AML-193 (cell line): ENCODE results near the gene AREL1.
"Not testable (repeated sequence)": the region's sequence is repeated elsewhere in the genome, so short reads cannot be mapped to it uniquely, and the experiment has no call there.

Source experiments
- DNase-seq, 2 experiments: peaks; one replicate each; lab custom pipeline; 2025; lab: John Stamatoyannopoulos, UW

Gene AREL1, protein sequence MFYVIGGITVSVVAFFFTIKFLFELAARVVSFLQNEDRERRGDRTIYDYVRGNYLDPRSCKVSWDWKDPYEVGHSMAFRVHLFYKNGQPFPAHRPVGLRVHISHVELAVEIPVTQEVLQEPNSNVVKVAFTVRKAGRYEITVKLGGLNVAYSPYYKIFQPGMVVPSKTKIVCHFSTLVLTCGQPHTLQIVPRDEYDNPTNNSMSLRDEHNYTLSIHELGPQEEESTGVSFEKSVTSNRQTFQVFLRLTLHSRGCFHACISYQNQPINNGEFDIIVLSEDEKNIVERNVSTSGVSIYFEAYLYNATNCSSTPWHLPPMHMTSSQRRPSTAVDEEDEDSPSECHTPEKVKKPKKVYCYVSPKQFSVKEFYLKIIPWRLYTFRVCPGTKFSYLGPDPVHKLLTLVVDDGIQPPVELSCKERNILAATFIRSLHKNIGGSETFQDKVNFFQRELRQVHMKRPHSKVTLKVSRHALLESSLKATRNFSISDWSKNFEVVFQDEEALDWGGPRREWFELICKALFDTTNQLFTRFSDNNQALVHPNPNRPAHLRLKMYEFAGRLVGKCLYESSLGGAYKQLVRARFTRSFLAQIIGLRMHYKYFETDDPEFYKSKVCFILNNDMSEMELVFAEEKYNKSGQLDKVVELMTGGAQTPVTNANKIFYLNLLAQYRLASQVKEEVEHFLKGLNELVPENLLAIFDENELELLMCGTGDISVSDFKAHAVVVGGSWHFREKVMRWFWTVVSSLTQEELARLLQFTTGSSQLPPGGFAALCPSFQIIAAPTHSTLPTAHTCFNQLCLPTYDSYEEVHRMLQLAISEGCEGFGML

DNA sequence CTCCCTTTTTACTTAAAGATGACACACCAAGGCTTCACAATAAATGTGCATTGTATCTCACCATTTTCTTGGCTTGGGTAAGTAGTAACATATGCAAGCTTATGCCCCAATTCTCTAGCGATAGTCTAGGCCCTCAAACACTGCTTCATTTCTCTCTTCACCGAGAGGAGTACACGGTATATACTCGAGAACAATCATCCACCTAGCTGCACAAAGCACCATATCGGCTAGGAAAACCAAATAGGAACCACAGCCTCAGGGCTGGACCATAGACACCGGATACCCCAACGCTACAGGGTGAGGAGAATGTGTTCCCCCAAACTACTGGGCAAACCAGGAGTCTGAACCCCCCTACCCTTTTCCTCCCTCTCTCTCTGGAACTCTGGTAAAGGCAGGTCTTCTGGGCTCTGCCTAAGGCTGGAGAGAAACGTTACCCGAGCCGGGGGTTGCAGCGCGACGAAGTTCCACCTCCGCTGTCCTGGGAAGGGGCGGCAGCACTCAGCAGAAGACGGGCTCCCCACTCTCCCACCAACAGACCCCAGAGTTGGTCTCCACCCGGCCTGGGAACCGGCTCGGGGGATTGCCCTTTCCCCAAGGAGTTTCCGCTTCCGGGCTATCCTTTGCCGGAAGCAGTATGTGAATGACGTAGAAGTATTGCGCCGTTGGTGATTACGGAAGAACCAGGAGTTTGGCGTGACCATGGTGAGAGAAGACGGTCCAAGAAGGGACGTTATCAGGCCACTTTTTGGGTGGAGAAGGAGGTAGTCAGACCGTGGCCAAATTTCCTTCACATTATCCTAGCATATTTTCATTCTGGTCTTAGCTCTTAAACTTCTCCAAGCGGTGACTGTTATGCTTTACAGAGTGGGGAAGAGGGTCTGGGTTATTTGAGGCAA is at the start of gene AREL1, which contains the start of gene FCF1:
TSS of gene AREL1 (minus strand) at position 582 of the 896 bp plus-strand sequence. CDS start 27,465 bp downstream, outside the sequence.
TSS of gene FCF1 (plus strand) at position 646 of the 896 bp plus-strand sequence. CDS start at position 700, 54 bp downstream.
- DNase-seq = no peak

DNA sequence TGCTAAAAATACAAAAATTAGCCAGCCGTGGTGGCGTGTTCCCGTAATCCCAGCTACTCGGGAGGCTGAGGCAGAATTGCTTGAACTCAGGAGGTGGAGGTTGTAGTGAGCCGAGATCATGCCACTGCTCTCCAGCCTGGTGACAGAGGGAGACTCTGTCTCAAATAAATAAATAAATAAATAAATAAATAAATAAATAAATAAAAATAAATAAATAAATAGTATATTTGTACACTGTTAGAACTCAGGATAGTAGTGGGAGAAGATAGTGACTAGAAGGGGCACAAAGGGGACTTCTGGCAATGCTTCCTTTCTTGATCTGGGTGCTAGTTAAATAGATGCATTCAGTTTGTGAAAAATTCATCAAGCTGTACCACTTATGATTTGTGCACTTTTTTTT is 45.6 kb upstream of the AREL1 start:
- DNase-seq = not testable (repeated sequence)

DNA sequence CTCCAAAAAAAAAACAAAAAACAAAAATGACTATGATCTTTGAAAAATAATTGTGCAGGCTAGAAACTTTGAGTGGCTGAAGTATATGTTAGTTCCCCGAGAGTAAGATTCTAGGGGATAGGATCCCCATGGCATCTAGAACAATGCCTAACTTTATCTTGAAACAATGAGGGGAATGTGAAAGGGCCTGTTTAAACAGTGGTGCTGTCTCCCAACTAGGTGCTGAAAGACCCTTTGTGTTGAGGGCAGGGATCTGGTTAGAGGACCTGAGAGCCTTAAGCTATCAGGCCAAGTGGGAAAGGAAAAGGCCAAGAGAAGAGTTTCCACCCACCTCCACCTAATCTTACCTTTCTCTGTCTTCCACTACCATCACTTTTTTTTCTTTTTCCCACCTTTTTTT is 43.4 kb upstream of the AREL1 start:
- DNase-seq = no peak

DNA sequence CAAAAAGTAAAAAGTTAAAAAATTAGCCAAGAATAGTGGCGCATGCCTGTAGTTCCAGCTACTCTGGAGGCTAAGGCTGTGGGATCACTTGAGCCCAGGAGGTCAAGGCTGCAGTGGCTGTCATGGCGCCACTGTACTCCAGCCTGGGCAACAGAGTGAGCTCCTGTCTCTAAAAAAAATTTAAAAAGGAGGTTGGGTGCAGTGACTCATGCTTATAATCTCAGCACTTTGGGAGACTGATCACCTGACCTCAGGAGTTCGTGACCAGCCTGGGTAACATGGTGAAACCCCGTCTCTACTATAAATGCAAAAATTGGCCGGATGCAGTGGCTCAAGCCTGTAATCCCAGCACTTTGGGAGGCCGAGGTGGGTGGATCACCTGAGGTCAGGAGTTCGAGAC is 42.0 kb upstream of the AREL1 start:
- DNase-seq = no peak

DNA sequence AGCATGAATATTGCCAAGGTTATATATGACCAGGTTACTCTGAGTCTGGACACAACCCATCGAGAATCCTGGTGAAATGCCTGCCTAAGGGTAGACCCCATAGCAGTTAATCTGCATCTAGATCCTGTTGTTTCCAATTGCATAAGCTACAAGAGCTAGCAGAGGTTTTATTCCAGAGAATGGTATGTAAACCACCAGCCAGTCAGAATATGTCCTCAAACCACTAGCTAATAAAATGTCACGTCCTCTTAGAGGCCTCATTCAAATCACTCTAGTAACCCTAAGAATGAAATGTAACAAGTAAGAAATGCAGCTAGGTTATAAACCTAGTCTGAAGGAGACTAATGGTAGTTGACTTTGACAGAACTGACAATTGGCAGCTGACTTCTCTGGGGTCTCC is 41.3 kb upstream of the AREL1 start:
- no peak for DNase-seq

DNA sequence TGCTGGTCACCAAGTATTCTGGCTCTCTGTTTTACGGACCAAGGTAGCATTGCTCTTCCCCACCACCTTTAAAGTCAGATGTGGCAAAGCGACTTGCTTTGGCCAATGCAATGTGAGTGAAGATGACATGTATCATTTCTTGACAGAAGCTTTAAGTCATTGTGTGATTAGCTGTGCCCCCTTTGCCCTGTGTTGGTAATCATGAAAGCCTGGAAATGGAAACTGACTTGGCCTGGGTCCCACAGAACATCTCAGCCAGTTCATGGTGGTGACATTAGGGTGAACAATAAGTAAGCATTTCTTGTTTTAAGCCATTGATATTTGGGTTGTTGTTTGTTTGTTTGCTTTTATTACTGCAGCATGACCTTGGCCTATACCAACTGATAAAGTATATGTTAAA is 34.4 kb upstream of the AREL1 start:
- no peak for DNase-seq

DNA sequence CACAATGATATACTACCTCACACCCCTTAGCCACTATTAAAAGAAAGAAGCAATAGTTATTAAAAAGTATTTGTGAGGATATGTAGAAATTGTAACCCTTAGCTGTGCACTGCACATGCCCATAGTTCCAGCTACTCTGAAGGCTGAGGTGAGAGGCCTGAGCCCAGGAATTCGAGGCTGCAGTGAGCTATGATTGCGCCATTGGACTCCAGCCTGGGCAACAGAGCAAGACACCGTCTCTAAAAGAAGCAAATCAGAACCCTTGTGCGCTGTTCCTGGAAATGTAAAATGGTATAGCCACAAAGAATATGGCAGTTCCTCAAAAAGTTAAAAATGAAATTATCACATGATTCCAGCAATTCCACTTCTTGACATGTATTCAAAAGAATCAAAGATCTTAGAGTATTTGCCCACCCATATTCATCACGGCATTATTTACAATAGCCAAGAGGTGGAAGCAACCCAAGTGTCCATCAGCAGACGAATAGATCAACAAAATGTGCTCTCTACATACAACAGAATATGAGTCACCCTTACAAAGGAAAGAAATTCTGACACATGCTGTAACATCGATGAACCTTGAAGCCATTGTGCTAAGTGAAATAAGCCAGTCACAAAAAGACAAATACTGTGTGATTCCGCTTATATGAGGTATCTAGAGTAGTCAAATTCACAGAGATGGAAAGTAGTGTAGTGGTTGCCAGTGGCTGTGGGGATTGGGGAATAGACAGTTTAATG is 26.6 kb upstream of the AREL1 start:
- DNase-seq = no peak

DNA sequence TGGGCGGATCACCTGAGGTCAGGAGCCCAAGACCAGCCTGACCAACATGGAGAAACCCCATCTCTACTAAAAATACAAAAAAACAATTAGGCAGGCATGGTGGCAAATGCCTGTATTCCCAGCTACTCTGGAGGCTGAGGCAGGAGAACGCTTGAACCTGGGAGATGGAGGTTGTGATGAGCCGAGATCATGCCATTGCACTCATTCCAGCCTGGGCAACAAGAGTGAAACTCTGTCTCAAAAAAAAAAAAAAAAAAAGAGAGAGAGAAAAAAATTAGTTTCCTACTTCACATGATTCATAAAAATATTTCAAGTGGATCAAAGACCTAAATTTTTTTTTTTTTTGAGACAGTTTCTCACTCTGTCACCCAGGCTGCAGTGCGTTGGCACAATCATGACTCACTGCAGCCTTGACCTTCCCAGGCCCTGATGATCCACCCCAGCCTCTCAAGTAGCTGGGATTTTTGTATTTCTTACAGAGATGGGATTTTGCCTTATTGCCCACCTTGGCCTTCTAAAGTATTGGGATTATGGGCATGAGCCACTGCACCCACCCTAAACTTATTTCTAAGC is 25.0 kb upstream of the AREL1 start:
- DNase-seq = no peak

DNA sequence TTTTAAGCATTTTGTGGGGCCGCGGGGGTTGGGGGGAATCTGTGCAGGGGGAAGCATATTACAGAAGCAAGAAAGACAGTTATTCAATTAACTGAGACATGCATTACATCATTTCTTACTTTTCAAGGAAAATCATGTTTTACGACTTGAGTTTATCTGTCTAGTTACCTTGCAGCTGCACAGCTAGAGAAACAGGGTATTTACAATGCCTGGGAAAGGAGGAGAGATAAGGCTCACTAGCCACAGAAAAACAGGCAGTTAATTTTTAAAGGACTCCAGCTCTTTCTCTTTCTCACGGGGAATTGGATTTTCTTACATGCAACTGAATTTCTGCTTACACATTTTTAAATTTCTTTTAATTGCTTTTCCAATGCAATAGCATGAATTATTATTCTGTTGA is 22.2 kb upstream of the AREL1 start:
- no peak for DNase-seq

DNA sequence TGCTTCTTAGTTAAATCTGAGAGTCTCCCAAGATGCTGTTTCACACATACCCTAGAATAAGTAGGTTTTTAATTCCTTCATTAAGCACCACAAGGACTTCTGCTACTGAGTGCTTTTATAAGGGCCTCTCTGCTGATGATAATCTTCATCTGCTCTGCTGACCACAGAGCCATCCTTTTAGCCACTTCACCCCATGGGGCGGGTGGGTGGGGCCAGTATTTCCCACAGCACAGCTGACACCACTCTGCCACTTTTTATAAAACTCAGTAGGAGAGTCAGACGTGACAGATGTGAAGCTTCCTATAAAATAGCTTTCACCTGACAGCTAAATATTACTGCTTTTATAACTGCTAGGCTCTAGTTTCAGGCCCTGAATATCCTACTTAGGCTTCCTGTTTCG is 20.3 kb upstream of the AREL1 start:
- no peak for DNase-seq

DNA sequence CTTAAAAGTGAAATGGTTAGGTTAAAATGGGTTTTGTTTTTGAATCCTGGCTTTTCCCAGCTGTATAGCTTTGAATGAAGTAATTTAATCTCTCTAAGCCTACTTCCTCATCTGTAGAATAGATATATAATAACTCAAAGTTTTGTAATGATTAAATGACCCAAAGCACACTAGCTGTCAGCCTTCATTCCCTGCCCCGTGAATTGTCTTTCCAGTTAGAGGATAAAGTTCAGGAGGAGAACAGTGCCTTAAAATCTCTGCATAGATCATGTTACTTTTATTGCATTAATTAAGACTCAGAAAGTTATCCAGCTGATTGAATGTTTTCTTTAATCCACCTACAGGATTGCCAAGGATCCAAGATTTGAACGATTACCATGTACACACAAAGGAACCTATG is 19.5 kb upstream of the AREL1 start:
- no peak for DNase-seq

DNA sequence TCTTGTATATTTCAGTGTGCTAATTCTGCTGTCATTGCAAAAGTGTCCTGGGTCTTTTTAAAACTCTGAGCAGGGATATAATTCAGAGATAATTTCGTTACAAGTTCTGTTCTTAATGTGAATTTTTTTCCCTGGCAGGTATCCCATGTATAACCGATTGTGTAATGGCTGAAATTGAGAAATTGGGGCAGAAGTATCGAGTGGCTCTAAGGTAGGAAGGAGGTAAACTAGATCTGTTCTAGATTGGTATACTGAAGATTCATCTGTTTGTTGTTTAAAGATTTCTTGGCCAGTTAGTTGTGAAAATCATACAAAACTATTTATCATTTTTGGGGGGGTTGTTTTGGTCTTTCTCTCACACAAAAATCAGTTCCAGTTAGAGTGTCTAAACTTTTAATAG is 10.3 kb upstream of the AREL1 start:
- DNase-seq = no peak

DNA sequence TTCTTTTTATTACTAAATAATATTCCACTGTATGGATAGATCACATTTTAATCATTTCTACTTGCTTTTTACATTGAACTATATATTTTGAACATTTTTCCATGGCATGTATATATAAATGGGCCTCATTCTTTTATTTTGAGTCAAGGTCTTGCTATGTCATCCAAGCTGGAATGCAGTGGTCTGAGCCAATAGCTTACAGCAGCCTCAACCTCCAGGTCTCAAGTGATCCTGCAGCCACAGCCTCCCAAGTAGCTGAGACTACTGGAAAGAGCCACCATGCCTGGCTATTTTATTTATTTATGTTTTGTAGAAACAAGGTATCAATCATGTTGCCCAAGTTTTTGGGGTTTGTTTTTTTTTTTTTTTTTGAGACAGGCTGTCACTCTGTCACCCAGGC is 7.6 kb upstream of the AREL1 start:
- DNase-seq = no peak

DNA sequence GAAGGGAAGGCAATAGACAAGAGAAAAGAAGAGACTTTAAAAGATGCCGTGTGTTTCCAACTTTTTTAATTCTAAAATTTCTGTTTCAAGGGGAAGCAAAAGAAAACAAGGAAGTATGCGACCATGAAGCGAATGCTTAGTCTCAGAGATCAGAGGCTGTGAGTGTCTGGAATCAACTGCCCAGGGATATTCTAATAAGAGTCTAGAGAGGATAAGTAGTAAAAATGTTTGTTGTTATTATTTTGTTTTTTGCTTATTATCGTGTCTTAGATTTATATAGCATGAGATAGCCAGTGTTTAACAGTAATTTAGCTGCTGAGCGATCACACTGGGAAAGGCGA is 485 bp upstream of the AREL1 start:
- no peak for DNase-seq

DNA sequence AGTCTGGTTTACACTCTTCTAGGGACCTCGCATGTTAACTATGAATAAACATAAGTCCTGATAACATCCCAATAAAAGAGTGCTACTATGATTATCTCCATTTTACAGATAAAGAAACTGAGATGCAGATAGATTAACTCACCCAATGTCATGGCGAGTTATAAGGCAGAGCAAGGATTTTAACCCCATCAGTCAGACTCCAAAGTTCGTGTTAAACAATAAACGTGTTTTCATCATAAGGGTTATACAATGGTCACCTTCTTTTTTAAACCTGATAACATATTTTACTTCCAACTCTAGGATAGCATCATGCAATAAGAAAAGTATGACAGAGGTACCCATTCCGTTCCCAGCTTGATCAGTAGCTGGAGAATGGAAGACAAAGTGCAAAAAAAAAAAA is 1.2 kb downstream of the AREL1 start:
- no peak for DNase-seq

DNA sequence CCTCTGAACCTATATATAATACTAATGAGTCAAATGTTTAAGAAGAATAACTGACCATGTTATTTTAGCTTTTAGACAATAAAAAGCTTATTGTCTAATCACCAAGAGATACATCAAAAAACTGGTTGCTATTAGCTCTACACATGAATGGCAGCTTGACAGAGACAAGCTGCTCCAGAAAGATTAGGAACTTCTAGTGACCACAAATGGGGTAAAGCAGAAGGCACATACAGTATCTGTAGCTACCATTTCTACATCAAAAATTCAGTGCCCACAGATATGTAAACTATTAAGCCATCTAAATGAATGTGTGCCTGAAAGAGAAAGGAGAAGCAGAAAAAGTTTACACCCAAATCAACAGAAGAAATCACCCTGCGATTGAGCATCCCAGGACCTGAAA is 2.4 kb downstream of the AREL1 start:
- DNase-seq = peak in 1 of 2 experiments; percentile 6

DNA sequence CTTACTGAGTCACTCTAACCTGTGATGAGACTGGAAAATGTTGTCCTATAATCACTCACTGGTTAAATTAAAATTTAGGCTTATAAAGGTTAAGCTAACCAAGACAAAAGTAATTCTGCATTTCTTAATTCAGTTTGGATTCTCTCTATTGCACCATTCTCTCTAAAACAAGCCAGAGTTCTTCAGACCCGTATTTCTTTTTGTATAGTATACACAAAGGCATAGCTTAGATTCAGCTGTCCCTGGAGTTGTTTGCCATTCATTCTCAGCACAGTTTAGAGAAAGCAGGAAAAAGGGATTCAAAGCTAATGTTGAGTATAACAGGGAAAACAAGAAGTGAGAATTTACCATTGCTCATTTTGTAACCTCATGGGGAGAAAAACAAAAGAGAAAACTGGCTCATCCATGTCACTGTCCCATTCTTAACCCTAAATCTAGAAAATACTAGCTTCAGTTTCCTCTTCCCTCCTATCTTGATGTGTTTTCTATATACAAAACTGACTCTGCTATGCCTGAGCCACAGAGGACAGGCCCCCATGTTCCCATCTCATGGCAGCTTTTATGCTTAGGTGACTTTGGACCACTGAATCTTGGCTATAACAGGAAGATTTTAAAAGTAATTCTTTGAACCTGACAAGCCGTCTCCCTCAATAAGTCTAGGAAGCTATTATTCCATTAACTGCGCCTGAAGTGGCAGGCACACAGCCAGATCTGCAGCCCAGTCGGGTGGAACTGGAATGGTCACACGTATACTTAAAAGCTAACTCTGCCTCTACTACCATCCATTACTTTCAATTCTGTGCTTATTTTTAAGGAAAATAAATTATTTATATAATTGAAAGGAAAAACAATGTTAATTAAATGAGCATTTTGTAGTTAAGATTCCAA is 7.0 kb downstream of the AREL1 start:
- no peak for DNase-seq

DNA sequence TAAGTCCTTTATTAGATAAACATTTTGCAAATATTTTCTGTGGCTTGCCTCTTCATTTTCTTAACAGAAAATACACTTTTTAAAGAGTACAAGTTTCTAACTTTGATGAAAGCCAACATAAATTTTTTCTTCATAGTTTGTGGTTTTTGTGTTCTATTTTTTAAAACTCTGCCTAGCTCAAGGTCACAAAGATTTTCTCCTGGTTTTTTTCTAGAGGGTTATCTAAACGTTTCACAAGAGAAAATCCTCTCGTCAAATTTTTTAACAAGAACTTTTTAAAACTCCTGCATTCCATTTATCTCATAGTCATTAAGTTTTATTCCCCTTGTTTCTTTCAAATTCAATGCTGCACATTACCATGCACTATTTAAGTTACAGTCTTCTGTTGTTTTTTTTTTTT is 8.2 kb downstream of the AREL1 start:
- DNase-seq = no peak

DNA sequence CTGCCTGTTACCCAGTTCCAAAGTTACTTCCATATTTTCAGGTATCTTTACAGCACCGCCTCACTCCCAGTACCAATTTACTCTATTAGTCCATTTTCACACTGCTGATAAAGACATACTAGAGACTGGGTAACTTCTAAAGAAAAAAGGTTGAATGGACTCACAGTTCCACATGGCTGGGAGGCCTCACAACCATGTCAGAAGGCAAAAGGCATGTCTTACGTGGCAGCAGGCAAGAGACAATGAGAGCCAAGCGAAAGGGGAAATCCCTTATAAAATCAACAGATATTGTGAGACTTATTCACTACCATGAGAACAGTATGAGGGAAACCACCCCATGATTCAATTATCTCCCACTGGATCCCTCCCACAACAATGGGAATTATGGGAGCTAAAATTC is 9.8 kb downstream of the AREL1 start:
- DNase-seq = no peak

DNA sequence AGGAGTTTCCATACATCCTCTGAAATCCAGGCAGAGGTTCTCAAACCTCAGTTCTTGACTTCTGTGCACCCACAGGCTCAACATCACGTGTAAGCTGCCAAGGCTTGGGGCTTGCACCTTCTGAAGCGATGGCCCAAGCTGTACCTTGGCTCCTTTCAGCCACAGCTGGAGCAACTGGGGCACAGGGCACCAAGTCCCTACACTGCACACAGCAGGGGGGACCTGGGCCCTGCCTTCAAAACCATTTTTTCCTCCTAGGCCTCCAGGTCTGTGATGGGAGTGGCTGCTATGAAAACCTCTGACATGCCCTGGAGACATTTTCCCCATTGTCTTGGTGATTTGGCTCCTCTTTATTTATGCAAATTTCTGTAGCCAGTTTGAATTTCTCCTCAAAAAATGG is 10.6 kb downstream of the AREL1 start:
- DNase-seq = no peak
